GM21529 (cell line): ENCODE data around the gene SSBP3.

Experiments used
- ATAC-seq: cut with Tn5 transposase; IDR thresholded peaks from one replicate; pipeline ENCODE4 v1.9.1; 2021; ENCODE audit not compliant: unreplicated experiment

The SSBP3 gene

DNA sequence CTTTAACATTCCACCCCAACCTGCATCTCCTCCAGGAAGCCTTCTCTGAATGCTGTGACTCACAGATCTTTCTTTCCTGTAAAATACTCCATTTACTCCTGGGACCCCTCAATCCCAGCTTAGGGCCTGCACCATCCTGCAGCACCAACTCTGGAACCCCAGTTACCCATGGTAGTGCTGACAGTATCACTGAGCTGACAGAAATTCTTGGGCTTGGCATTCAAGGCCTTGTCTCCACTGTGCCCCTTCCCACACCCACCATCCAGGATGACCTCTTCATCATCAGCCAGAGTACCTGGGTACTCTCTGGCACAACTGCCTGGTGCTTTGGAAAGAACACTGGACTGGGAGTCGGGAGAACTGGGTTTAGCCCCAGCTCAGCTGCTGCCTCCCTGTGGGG is 214.7 kb downstream of the SSBP3 start:
- ATAC-seq: no peak

- no peak for ATAC-seq
These were observed 215.7 kb downstream of the SSBP3 start for GRCh38 chr1:54190526-54190925.

- ATAC-seq: no peak
These were observed 217.9 kb downstream of the SSBP3 start for GRCh38 chr1:54188291-54188690.

DNA sequence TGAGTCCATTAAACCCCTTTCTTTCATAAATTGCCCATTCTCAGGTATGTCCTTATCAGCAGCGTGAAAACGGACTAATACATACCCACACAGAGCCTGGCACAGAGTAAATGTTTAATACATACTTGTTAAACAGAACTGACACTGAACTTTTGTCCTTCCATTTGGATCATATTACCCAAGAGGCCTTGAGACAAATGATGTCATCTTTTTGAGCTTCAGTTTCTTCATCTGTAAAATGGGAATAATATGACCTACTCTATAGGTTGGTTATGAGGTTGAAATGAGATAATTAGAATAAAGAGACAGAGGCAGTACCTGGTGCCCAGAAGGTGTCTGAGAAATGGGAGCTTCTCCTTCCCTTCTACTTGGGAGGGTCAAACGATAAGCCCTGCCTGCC is 220.1 kb downstream of the SSBP3 start:
- ATAC-seq: no peak

- ATAC-seq: no peak
These were observed 225.4 kb downstream of the SSBP3 start for GRCh38 chr1:54180701-54181360.

DNA sequence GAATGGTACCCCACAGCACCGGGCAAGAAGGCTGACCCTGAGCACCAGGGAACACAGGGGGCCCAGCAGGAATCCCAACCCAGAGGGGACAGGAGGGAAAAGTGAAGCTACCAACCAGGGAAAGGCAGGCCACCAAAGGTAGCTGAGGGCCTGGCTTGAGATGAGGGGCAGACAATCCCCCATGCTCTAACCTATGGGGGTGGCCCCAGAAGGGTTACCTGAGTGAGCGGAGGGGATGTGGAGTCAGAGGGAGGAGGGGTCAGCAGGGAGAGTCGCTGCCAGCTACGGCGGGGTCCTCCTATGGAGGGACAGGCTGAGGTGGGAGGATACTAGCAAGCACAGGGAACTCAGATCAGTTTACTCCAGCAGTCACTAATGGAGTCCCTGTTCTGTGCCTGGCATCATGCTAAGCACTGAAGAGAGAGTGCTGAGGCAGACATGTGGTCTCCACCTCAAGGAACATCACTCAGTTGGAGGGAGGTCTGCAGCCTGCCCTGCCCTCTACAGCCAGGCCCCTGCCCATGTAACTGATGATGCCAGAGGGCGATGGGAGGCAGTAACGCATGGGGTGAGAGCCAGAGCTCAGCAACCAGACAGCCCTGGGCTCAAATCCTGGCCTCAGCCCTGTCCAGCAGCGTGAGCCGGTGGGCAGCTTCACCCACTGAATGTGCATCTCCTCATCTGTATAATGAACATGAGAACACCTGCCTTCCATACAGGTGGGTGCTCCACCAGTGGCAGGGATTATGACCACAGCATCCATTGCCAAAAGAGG is 227.7 kb downstream of the SSBP3 start:
- ATAC-seq: no peak

- ATAC-seq: no peak
These were observed 228.5 kb downstream of the SSBP3 start for GRCh38 chr1:54177726-54178125.

DNA sequence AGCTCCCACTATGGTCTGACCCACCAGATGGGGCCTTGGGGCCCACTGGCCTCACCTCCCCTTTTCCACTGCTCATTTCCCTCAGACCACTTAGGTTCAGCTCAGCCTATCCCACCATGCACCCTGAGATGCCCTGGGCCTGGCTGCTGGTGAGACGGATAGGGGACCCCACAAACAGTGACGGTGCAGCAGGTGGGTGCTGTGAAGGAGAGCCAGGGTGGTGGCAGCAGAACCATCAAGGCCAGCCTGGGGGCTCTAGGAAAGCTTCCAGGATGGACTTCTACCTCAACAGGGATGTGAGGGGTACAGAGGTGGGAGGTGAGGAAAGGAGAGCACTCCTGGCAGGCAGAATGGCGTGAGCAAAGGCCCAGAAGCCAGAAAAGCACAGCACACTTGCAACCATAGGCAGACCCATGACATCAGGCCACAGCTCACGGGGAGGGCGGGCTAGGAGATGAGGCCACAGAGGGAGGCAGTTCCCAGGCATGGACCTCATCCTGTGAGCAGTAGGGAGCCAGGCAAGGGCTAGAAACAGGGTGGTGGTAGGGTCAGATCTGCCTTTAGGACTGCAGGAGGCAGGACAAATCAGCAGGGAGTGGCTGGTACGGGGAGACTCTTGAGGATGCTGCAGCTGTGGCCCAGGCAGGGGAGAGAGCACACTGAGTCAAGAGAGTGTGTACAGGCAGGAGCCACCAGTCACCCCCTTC is 229.4 kb downstream of the SSBP3 start:
- no peak for ATAC-seq
